ENCODE measurements around the gene DMBX1.

DNA sequence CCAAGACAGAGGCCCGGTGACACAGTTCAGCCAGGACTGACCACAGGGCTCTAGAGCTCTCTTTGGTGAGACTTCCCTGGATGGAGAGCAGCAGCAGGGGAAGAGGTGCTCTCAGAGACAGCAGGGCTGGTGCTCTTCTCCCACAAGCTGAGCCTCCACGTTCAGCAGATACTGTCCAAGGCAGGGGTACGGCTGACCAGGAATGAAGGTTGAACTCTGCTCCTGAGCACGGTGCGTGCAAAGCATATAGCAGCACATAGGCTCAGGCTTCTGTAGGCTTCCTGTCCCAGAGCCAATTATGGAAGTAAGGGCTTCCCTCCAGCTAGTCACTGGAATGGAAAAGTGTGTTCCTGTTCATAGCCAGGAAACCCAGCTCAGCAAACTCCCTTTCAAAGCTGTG is 23.9 kb downstream of the DMBX1 start:
- TF ChIP-seq, protein P1, sequence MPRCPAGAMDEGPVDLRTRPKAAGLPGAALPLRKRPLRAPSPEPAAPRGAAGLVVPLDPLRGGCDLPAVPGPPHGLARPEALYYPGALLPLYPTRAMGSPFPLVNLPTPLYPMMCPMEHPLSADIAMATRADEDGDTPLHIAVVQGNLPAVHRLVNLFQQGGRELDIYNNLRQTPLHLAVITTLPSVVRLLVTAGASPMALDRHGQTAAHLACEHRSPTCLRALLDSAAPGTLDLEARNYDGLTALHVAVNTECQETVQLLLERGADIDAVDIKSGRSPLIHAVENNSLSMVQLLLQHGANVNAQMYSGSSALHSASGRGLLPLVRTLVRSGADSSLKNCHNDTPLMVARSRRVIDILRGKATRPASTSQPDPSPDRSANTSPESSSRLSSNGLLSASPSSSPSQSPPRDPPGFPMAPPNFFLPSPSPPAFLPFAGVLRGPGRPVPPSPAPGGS (IDR thresholded peaks at IDR 0.05), result no peak
- TF ChIP-seq CBX8 (IDR thresholded peaks at IDR 0.05), result no peak
- TF ChIP-seq SMC3 (IDR thresholded peaks at IDR 0.05), result no peak
- TF ChIP-seq, protein P2, sequence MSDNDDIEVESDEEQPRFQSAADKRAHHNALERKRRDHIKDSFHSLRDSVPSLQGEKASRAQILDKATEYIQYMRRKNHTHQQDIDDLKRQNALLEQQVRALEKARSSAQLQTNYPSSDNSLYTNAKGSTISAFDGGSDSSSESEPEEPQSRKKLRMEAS (IDR thresholded peaks at IDR 0.05), result no peak

Measured in A549 (cell line).